Stimulated activated CD4-positive, alpha-beta T cell treated with anti-CD3 and anti-CD28 coated beads, Interleukin-1b, Interleukin-23, amount 100 ng/mL, for 24 hours (primary cell): Measurements from ENCODE around the gene SRC.
A peak's percentile ranks its signal among the peaks of the same experiment; 100 is the strongest.

ENCODE experiments used
- DNase-seq, 4 experiments: peaks; one replicate each; pipeline ENCODE4 v3.0.0-alpha.2; 2020; ENCODE audit warnings: low read depth in 4 of 4, low spot score in 1 of 4

SRC gene

GRCh38 chr20:37345339-37346235, at the start of gene SRC:
Gene SRC, plus strand, starts transcription at chr20:37346140. Its CDS starts 38,014 bp downstream, at chr20:37384154.
- peak; percentile 15 to 37 (median 26) for DNase-seq

- DNase-seq = no peak
These were observed 49.6 kb upstream of the SRC start for GRCh38 chr20:37296371-37296770.

GRCh38 chr20:37297066-37297736, 48.7 kb upstream of the SRC start:
- DNase-seq = no peak

GRCh38 chr20:37298190-37298939, 47.6 kb upstream of the SRC start:
- no peak for DNase-seq

- no peak for DNase-seq
These were observed 46.0 kb upstream of the SRC start for GRCh38 chr20:37299718-37300528.

GRCh38 chr20:37301120-37301519, 44.8 kb upstream of the SRC start:
- no peak for DNase-seq

- DNase-seq = no peak
These were observed 44.4 kb upstream of the SRC start for GRCh38 chr20:37301558-37301957.

- no peak for DNase-seq
These were observed 43.0 kb upstream of the SRC start for GRCh38 chr20:37302981-37303380.

GRCh38 chr20:37303637-37304036, 42.3 kb upstream of the SRC start:
- no peak for DNase-seq

- DNase-seq = no peak
These were observed 40.9 kb upstream of the SRC start for GRCh38 chr20:37305079-37305478.

- no peak for DNase-seq
These were observed 40.1 kb upstream of the SRC start for GRCh38 chr20:37305839-37306238.

- no peak for DNase-seq
These were observed 37.6 kb upstream of the SRC start for GRCh38 chr20:37308086-37309050.

GRCh38 chr20:37309290-37309689, 36.6 kb upstream of the SRC start:
- DNase-seq = no peak

- no peak for DNase-seq
These were observed 35.9 kb upstream of the SRC start for GRCh38 chr20:37309936-37310590.

GRCh38 chr20:37310951-37311350, 35.0 kb upstream of the SRC start:
- no peak for DNase-seq

- no peak for DNase-seq
These were observed 34.1 kb upstream of the SRC start for GRCh38 chr20:37311710-37312355.

GRCh38 chr20:37313546-37314091, 32.3 kb upstream of the SRC start:
- DNase-seq = no peak

GRCh38 chr20:37314099-37314498, 31.8 kb upstream of the SRC start:
- DNase-seq = no peak
